ENCODE data around the gene AMFR. TPM values are rescaled to one million over a fixed set of nuclear protein-coding genes. Genes with fewer than 3 reads are reported as not detected.

Gene AMFR
- total and polyA plus RNA-seq, 2 of the 8 experiments (the other 6 are each of a cell fraction or from before 2014, with no cell fraction given), result 18.6 to 21.7 TPM

GRCh38 chr16:56353054-56353921 is 72.1 kb downstream of the AMFR start:
- Histone ChIP-seq H3K14ac (ENCODE audit: insufficient read length) (no peak overlapping the region), H3K23me2 (ENCODE audit: low read depth, low read length) (no peaks in the 10 kb centered on the region), H2BK20ac (ENCODE audit: low read length) (no peak overlapping the region), H3K36me3 (ENCODE audit: control insufficient read depth in 2 of 4, insufficient read depth in 4 of 4, low read length in 3 of 4) (no peaks in the 10 kb centered on the region), H3K79me1 (ENCODE audit: low read depth, low read length) (no peaks in the 10 kb centered on the region; the same call in 1 of the 2 replicates), H2BK12ac (ENCODE audit: low read depth, low read length) (no peak overlapping the region), H3K27me3 (replicated peaks in 1 of 4; ENCODE audit: control insufficient read depth in 3 of 4, extremely low read depth in 1 of 4, insufficient read depth in 3 of 4, low read length in 3 of 4) (no peaks in the 10 kb centered on the region; a peak in 1 of 7 replicates), H2BK15ac (ENCODE audit: low read length) (no peak overlapping the region), H3K9me3 (ENCODE audit: insufficient read depth in 2 of 2, low read depth in 1 of 2, low read length in 1 of 2) (no peaks in the 10 kb centered on the region), H2BK120ac (replicated peaks; ENCODE audit: low read depth, low read length) (no peak overlapping the region), H3K27ac (ENCODE audit: low read depth, low read length) (no peak overlapping the region), H3K4me3 (ENCODE audit: extremely low read depth in 1 of 4, insufficient read depth in 2 of 4, low read depth in 3 of 4, low read length in 4 of 4) (no peak overlapping the region), H4K8ac (ENCODE audit: extremely low read depth, insufficient read depth, low read length) (no peak overlapping the region; the same call in 1 of the 2 replicates), H3K79me2 (ENCODE audit: control insufficient read depth in 1 of 2, insufficient read depth in 2 of 2, low read length in 2 of 2) (no peaks in the 10 kb centered on the region), H3K4ac (replicated peaks; ENCODE audit: insufficient read length, low read depth, low read length) (no peak overlapping the region), H3K23ac (ENCODE audit: insufficient read length) (no peak overlapping the region), H3K4me2 (ENCODE audit: insufficient read depth in 1 of 2, low read depth in 2 of 2, low read length in 2 of 2) (no peak overlapping the region), H2AK5ac (ENCODE audit: low read depth, low read length) (no peak overlapping the region), H3K56ac (replicated peaks; ENCODE audit: insufficient read length, low read depth, low read length) (no peak overlapping the region), H4K20me1 (replicated peaks in 1 of 2; ENCODE audit: control insufficient read depth in 1 of 2, insufficient read depth in 2 of 2, low read length in 2 of 2) (peaks cover 0 to 2% of the 10 kb centered on the region in 2 experiments), H3K18ac (ENCODE audit: extremely low read depth, low read length) (no peak overlapping the region), H3K4me1 (replicated peaks in 1 of 4; ENCODE audit: control insufficient read depth in 3 of 4, insufficient read depth in 4 of 4, low read length in 3 of 4) (peaks cover 0 to 15% (median 11%) of the 10 kb centered on the region in 4 experiments; a peak in 6 of 7 replicates), H3K9ac (replicated peaks in 1 of 4; ENCODE audit: extremely low read depth in 1 of 4, low read depth in 3 of 4, low read length in 3 of 4) (no peak overlapping the region), H4K5ac (ENCODE audit: insufficient read length, low read depth, low read length) (no peak overlapping the region), H4K91ac (replicated peaks; ENCODE audit: insufficient read length, low read length) (no peak overlapping the region), H2AFZ (ENCODE audit: low read length) (no peak overlapping the region), H2BK5ac (ENCODE audit: low read depth, low read length) (no peak overlapping the region; the same call in 1 of the 2 replicates)
- no peak for FAIRE-seq
- POLR2A ChIA-PET (ENCODE audit: partially characterized antibody), result no interaction called here
- 82% methylated on average over 15 of the region's 15 CpGs; no CpG with 5 or more reads in 1 of the 2 experiments for WGBS, 2 experiments (ENCODE audit: extremely low coverage in 1 of 2, insufficient coverage in 1 of 2, insufficient read length in 1 of 2, insufficient replicate concordance in 2 of 2, low coverage in 1 of 2, low lambda C conversion rate in 2 of 2, missing lambda C conversion rate in 1 of 2)
- CTCF ChIA-PET (ENCODE audit: partially characterized antibody), result interaction anchor here (1.0 to 1.8 kb wide), 2 partner anchors 11 to 47 kb away, joined by 4 read pairs; no protein-coding TSS in a partner anchor
- no peak for DNase-seq (ENCODE audit: low read depth in 1 of 2, low spot score in 2 of 2)
- TF ChIP-seq TCF12 (IDR thresholded peaks at IDR 0.05; ENCODE audit: low read depth, low read length) (no peak), PHF8 (conservative IDR thresholded peaks at IDR 0.05; ENCODE audit: low read depth, low read length) (no peak), CBX8 (IDR thresholded peaks at IDR 0.05; ENCODE audit: borderline replicate concordance, low read depth, low read length) (no peak), TEAD4 (IDR thresholded peaks at IDR 0.05; ENCODE audit: low read depth, low read length) (no peak), YY1 (IDR thresholded peaks at IDR 0.05; ENCODE audit: low read depth, low read length) (no peak), CBX5 (IDR thresholded peaks at IDR 0.05; ENCODE audit: low read depth, low read length) (no peak)
